ENCODE data around the gene TIFAB.

The TIFAB gene

DNA sequence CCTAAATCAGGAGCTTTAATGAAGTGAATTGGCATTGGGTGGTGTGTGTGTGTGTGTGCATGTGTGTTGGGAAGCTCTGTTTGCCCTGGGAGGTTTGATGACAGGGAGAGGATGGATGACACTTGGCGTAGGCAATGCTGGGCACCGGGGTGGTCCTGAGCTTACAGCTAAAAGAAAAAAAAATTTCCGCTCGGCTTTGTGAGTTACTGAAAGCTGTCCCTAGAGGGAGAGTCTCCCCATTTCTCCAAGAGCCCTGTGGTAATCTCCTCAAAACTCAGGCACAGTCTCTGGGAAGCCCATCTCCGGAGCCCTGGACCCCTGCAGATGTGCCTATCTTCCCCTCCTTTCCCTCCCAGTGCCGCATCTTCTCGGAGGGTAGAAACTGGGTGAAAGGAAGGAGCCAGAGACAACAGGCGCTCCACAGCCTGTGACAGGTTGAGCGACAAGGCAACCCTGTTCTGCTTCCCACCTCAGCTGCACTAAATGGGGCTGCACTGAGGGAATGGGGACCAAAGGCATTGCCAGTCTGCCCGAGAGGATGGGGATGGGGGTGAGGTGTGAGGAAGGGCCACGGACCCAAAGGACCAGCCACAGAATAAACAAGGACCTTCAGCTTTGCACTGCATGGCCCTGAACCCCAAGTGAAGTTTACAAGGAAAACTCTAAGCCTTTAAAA lies 35.8 kb upstream of the TIFAB start:
- Mint-ChIP-seq H3K27ac (no peak overlapping the region), H3K27me3 (peaks cover 81% of the 10 kb centered on the region), H3K4me1 (ENCODE audit: low read depth) (peaks cover 15% of the 10 kb centered on the region), H3K36me3 (ENCODE audit: low read depth) (no peaks in the 10 kb centered on the region), H3K4me3 (no peak overlapping the region), H3K9me3 (no peaks in the 10 kb centered on the region)
- no peak for DNase-seq

DNA sequence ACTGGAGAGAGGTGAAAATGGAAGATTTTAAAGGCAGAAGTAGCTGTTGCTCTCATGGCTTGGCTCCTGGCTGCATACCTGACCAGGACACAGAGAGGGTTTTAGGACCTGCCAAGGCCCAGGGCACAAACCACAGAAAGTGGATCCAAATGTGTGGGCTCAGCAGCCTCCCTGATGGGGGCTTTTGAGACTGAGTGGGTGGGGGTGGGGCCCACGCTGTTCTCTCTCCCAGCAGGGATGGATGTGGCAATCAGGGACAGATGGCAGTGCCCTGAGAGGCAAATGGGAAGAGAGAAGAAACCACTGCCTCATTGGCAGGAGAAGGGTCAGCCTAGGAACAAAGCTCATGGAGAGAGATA lies 34.9 kb upstream of the TIFAB start:
- Mint-ChIP-seq H3K27ac (no peak overlapping the region), H3K4me1 (ENCODE audit: low read depth) (peaks cover 15% of the 10 kb centered on the region), H3K27me3 (peaks cover 72% of the 10 kb centered on the region), H3K4me3 (no peak overlapping the region), H3K9me3 (no peaks in the 10 kb centered on the region), H3K36me3 (ENCODE audit: low read depth) (no peaks in the 10 kb centered on the region)
- DNase-seq: no peak

DNA sequence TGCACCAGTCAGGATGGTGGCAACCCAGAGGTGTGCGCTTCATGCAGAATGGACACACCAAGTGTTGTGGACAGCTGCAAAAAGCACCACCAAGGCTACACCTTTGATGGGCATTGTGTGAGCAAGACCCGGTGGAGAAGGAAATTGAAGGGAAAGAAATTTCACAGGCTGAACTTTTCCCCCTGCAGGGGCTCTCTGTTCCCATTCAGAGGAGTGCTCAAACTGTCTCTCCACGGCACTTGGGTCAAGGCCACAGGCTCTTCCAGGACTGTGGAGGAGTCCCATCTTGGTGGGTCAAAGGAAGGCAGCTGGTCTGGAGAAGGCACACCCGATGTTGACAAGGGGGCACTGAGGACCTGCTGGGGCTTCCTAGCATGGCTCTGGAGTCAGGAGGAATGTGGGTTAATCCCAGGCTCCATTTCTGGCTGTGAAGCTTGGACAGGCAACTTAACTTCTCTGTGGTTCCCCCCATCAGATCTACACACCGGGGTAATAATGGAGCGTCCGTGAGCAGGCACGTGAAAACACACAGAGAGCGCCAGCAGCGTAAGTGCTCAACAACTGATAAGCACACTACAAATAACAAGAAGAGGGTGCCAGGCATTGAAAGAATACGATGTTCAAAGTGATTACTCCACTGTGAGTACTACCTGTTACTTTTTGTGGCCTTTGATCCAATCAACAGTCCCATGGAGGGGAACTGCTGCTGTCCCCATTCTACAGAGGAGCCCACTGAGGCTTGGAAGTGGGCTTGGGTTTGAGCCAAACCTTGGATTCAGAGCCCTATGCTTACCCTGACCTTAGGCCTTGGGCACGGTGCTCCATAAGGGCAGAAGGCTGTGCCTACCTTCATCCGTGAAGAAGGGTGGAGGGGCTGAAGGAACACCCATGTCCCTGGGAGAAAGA lies 34.2 kb upstream of the TIFAB start:
- H3K4me1 Mint-ChIP-seq (ENCODE audit: low read depth): peaks cover 15% of the 10 kb centered on the region
- no peak overlapping the region for H3K27ac Mint-ChIP-seq
- no peaks in the 10 kb centered on the region for H3K9me3 Mint-ChIP-seq
- peaks cover 65% of the 10 kb centered on the region for H3K27me3 Mint-ChIP-seq
- H3K36me3 Mint-ChIP-seq (ENCODE audit: low read depth): no peaks in the 10 kb centered on the region
- no peak overlapping the region for H3K4me3 Mint-ChIP-seq
- no peak for DNase-seq

DNA sequence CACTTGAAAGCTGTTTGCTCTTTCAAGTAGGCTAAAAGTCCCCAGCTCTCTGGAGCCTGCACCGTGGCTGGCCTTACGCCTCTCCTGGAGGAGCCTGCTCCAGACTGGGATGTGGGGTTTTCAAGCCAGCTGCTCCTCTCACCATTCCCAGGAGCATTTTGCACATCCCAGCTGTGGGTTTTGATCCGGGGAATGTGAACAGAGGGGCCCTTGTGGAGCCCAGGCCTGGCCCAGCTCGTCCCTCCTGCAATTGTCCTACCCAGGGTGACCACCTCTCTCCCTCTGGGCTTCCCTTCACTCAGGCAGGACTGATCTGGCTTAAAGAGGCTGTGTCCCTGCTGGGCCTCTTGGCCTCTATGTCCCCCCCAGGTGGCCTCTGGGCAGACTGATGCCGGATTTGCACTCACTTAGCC lies 32.5 kb upstream of the TIFAB start:
- no peak for DNase-seq
- Mint-ChIP-seq H3K36me3 (ENCODE audit: low read depth) (no peaks in the 10 kb centered on the region), H3K27me3 (peaks cover 55% of the 10 kb centered on the region), H3K4me3 (no peak overlapping the region), H3K27ac (no peak overlapping the region), H3K4me1 (ENCODE audit: low read depth) (peaks cover 8% of the 10 kb centered on the region), H3K9me3 (no peaks in the 10 kb centered on the region)

DNA sequence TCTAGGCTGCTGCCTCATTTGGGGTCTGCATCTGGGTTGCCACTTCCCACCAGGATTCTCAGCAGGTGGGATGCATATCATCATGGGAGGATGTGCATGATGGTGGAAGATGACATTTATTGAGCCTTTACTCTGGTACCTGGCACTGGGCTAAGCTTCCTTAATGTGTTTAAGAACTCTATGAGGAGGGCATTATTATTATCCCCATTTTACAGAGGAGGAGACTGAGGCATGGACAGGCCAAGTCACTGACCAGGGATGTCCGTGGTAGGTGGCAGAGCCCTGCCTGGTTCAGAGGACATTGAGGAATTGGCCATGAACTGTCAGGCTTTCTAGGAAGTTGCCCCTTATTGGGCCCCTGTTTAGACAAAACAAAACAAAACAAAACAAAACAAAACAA lies 31.1 kb upstream of the TIFAB start:
- Mint-ChIP-seq H3K27me3 (peaks cover 46% of the 10 kb centered on the region), H3K4me1 (ENCODE audit: low read depth) (no peaks in the 10 kb centered on the region), H3K4me3 (no peak overlapping the region), H3K27ac (no peak overlapping the region), H3K9me3 (no peaks in the 10 kb centered on the region), H3K36me3 (ENCODE audit: low read depth) (no peaks in the 10 kb centered on the region)
- no peak for DNase-seq

DNA sequence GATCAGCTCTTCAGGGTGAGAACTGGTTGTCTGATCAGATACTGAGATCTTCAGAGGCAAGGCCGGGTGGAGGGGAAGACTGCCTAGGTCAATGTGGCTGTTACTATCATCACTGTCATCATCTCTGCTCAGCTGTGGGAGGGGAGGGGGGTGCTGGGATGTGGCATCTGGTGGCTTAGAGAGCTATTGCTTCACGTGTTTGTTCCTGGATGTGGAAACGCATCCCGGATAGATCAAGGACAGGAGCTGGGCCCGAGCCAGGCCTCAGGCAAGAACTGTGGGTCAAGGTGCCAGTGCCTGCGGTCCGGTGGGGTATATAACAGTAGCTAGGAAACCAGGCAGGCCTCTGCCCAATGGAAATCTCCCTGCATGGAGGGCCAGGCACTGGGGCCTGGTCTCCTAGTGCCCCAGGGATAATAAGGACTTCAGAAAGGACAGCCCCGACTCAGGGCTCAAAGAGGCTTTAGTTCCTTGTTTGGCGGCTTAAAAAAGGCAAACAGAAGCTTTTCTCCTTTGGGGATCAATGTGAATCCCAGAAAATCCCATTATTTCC lies 30.3 kb upstream of the TIFAB start:
- DNase-seq: no peak
- Mint-ChIP-seq H3K4me3 (no peak overlapping the region), H3K36me3 (ENCODE audit: low read depth) (no peaks in the 10 kb centered on the region), H3K4me1 (ENCODE audit: low read depth) (no peaks in the 10 kb centered on the region), H3K27ac (no peak overlapping the region), H3K9me3 (no peaks in the 10 kb centered on the region), H3K27me3 (peaks cover 38% of the 10 kb centered on the region)

DNA sequence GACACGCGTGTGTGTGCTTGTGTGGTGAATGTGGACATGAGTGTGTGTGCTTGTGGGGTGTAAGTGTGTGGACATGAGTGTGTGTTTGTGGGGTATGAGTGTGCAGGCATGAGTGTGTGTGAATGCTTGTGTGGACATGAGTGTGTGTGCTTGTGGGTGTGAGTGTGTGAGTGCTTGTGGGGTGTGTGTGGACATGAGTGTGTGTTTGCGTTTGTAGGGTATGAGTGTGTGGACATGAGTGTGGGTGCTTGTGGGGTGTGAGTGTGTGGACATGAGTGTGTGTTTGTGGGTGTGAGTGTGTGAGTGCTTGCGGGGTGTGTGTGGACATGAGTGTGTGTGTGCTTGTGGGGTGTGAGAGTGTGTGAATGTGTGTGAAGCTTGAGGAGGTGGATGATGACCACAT lies 29.8 kb upstream of the TIFAB start:
- no peak for DNase-seq
- Mint-ChIP-seq H3K9me3 (no peaks in the 10 kb centered on the region), H3K27ac (no peak overlapping the region), H3K4me3 (no peak overlapping the region), H3K27me3 (peaks cover 35% of the 10 kb centered on the region), H3K36me3 (ENCODE audit: low read depth) (no peaks in the 10 kb centered on the region), H3K4me1 (ENCODE audit: low read depth) (no peaks in the 10 kb centered on the region)

DNA sequence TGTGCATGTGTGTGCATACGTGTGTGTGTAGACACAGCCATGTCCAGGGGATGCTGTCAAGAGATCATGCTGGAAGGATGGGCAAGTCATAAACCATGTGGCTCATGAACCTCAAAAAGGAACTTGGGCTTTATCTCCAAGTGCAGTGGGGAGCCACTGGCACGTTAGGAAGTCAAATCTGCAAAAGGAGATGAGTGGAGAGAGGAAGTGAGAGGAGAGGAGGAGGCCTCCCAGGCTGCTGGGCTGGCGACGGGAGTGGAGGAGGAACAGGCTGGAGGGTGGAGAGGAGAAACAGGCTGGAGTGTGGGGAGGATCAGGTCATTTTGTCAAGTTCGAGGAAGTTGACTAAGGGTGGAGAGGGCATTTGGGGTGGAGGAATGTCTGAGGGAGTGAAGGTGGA lies 29.2 kb upstream of the TIFAB start:
- H3K36me3 Mint-ChIP-seq (ENCODE audit: low read depth): no peaks in the 10 kb centered on the region
- no peak for DNase-seq
- H3K4me1 Mint-ChIP-seq (ENCODE audit: low read depth): no peaks in the 10 kb centered on the region
- no peak overlapping the region for H3K4me3 Mint-ChIP-seq
- H3K27ac Mint-ChIP-seq: no peak overlapping the region
- peaks cover 35% of the 10 kb centered on the region for H3K27me3 Mint-ChIP-seq
- H3K9me3 Mint-ChIP-seq: no peaks in the 10 kb centered on the region

DNA sequence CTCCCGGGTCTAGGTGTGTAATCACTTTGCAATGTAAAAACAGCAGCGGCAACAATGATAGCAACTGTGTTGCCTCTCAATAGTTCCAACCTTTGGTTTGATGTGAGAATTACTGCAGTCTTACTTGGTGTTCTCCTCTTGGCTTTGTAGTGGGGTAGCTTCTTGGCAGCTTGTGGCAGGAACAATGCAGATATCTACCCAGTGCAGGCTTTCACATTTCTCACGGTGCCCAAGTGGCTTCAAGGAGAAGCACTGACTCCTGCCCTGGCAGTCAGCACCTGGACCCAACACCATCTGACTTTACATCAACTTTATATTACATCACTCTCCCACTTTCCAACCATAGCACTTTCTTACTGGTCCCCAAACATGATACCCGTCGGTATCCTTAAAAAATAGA lies 28.4 kb upstream of the TIFAB start:
- Mint-ChIP-seq H3K27ac (no peak overlapping the region), H3K36me3 (ENCODE audit: low read depth) (no peaks in the 10 kb centered on the region), H3K4me1 (ENCODE audit: low read depth) (no peaks in the 10 kb centered on the region), H3K4me3 (no peak overlapping the region), H3K27me3 (peaks cover 28% of the 10 kb centered on the region), H3K9me3 (no peaks in the 10 kb centered on the region)
- DNase-seq: no peak

DNA sequence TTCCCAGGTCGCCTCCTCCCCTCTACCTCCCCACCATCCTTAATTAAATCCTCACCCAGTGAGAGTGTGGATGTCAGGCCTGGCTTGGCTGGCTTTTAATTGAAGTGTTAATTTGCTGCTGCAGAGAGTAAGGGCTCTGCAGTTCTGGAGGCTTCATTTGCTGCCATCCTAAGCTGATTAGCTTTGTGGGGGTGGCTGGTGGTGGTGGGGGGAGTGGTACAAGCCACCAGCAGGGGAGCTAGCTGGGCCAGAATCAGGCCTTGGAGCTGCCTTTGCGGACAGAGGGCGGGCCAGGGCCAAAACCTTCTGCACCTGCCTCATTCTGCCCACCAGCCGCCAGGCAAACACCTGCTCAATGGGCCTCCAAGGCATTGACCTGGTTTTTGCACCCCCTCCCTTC lies 26.8 kb upstream of the TIFAB start:
- DNase-seq: no peak
- H3K27ac Mint-ChIP-seq: no peak overlapping the region
- H3K4me3 Mint-ChIP-seq: no peak overlapping the region
- no peaks in the 10 kb centered on the region for H3K36me3 Mint-ChIP-seq (ENCODE audit: low read depth)
- no peaks in the 10 kb centered on the region for H3K4me1 Mint-ChIP-seq (ENCODE audit: low read depth)
- H3K27me3 Mint-ChIP-seq: peaks cover 23% of the 10 kb centered on the region
- no peaks in the 10 kb centered on the region for H3K9me3 Mint-ChIP-seq

DNA sequence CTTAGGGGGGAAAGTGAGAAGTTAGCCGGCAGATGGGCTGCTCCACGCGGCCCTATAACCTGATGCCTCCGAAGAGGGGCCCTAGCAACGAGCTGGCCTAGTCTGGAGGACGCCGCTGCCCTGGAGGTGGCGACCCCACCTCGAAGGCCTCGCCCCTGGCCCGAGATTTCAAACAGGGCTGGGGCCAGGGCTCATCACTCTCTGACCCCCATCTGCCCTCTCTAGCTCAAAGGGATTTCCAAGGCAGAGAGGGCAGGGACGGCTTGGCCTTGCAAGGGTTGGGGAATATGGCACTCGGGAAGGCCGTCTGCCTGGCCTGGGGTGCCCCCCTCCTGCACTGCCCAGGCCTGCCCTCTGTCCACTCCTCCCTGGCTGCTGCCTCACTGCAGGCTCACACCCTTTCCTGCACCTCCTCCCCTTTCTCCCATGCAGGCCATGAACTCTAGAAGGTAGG lies 25.5 kb upstream of the TIFAB start:
- H3K4me3 Mint-ChIP-seq: no peak overlapping the region
- no peaks in the 10 kb centered on the region for H3K36me3 Mint-ChIP-seq (ENCODE audit: low read depth)
- H3K27me3 Mint-ChIP-seq: peaks cover 23% of the 10 kb centered on the region
- DNase-seq: no peak
- H3K27ac Mint-ChIP-seq: no peak overlapping the region
- H3K4me1 Mint-ChIP-seq (ENCODE audit: low read depth): no peaks in the 10 kb centered on the region
- H3K9me3 Mint-ChIP-seq: no peaks in the 10 kb centered on the region

DNA sequence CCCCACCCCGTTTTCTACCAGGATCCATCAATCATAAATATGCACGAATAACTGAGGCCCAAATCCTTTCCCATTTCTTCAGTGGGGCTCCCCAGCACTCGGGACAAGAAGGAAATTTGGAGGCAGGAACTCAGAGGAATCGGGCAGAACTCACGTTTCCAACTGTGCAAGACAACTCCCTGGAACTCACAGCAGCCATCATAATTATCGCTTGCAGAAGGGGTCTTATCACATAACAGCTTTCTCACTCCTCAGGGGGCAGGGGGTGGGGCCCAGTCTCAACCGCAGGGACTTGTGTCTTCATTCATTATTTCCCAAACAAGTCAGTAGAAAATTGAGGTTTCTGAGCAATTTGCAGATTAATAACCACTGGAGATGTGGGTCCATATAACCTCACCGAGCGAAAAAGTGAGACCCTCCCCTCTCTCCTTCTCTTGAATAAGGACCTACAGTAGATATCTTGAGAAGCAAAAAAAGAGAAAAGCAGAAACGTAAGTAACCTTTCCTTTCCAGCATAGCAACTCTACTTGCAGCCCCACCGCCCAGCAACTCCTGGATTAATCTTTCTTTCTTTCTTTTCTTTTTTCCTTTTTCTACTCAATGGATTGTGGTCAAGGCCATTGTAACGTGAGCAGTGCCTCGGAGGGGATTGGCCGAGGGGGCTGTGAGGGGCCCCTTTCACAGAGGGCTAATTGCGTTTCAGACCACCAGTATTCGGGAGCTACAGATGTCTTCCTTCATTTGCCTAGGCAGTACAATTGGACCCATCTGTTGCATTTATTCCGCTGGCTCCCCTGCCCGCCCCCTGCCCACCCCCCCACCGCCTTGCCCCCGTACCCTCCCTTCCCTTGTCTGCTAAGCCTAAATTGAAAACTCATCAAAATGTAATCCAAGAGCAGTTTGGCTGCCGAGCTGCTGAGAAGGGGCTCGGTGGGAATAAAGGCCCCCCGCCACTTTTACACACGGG lies 24.7 kb upstream of the TIFAB start:
- Mint-ChIP-seq H3K4me3 (no peak overlapping the region), H3K9me3 (no peaks in the 10 kb centered on the region), H3K36me3 (ENCODE audit: low read depth) (no peaks in the 10 kb centered on the region), H3K4me1 (ENCODE audit: low read depth) (no peaks in the 10 kb centered on the region), H3K27me3 (peaks cover 23% of the 10 kb centered on the region), H3K27ac (no peak overlapping the region)
- no peak for DNase-seq

DNA sequence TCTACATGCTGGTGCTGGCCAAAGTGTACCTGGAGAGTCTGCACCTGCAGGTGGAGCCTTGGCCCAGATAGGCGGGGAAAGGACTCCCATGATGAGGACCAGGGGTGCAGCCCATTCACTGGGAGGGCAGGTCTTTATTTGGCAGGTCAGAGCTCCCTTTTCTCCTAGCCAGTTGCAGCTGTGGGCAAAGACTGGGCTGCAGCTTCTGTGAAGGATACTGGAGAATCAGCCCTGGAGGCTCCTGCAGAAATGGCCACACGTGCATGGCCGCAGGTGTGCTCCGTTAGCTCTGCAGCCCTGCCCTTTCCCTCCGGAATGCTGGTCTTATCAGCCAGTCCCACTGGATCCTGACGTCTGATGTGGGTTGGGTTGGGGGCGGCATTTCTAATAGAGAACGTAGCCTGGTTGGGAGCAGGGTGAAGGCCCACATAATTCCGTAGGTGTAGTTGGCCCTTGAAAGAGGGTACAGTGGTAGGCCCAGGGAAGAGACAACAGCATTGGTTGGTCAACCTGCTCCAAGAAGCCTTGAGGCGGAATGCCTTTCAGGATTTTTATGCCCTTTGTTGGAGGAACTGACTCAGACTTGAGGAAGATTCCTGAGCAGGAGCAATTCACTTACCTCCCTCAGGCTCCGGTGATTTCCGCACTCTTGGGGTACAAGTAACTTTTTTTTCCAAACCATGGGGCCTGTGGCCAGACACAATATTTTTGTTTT lies 22.0 kb upstream of the TIFAB start:
- Mint-ChIP-seq H3K27me3 (peaks cover 25% of the 10 kb centered on the region), H3K4me1 (ENCODE audit: low read depth) (no peaks in the 10 kb centered on the region)

DNA sequence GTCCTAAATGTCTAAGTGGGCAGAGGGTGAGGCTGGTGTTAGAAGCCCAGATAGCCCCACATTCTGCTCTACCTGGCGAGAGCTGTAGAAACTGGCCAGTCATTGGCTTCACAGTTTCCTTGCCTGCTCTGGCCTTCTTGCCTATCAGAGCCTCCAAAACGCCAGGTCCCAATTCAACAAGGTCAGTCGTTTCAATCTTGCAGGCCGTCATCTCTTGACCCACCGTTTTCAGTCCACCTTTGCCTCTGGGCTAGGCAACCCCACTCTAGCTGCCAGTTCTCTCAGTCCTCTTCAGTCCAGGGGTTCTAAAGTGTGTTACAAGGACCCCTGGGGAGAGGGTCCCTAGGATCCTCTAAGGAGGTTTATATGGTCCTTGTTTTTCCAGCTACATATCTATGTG lies 20.0 kb upstream of the TIFAB start:
- H3K4me1 Mint-ChIP-seq (ENCODE audit: low read depth): no peaks in the 10 kb centered on the region
- H3K9me3 Mint-ChIP-seq: no peaks in the 10 kb centered on the region
- no peak for DNase-seq
- H3K27me3 Mint-ChIP-seq: peaks cover 44% of the 10 kb centered on the region
- H3K4me3 Mint-ChIP-seq: no peak overlapping the region
- H3K36me3 Mint-ChIP-seq (ENCODE audit: low read depth): no peaks in the 10 kb centered on the region
- H3K27ac Mint-ChIP-seq: no peak overlapping the region

More for the DNA sequence above, 22.0 kb upstream of the TIFAB start:
- Mint-ChIP-seq H3K9me3 (no peaks in the 10 kb centered on the region), H3K27ac (no peak overlapping the region), H3K4me3 (no peak overlapping the region), H3K36me3 (ENCODE audit: low read depth) (no peaks in the 10 kb centered on the region)
- no peak for DNase-seq
